ENCODE data around the gene FOXL3. TPM values are rescaled to one million over a fixed set of nuclear protein-coding genes. Genes with fewer than 3 reads are reported as not detected.
A peak's percentile ranks its signal among the peaks of the same experiment; 100 is the strongest.

The FOXL3 gene
- total RNA-seq, 1 experiment from 2014 or later: not detected

DNA sequence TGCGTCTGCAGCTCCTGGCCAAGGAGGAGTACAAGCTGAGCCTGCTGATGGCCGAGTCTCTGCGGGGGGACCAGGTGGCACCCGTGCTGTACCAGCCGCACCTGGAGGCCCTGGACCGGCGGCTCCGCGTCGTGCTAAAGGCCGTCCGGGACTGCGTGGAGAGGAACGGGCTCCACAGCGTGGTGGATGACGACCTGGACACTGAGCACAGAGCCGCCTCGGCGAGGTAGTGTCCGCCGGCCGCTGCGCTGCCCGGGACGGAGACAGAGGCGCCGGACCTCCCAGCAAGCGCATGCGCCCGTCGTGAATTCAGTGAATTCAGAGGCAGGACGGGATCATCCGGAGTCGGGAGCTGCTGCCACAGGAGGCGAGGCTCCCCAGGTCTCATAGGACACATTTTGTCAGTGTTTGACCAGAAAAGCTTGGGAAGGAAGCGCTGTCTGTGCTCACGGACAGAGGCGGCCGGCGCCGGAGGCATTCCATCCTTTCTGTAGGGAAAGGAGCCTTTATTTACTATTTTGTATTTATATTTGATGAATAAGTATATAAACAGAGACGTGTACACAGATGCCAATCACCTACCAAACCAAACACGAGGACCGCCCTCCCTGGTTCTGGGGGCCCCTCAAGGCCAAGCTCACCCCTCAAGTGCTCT lies 30.1 kb upstream of the FOXL3 start:
- Histone ChIP-seq H4K20me1 (ENCODE audit: insufficient read depth) (no peaks in the 10 kb centered on the region), H3K27me3 (ENCODE audit: insufficient read depth, low read depth) (no peaks in the 10 kb centered on the region), H3K4me2 (no peak overlapping the region), H3K27ac (no peak overlapping the region), H3K36me3 (ENCODE audit: low read depth) (no peaks in the 10 kb centered on the region), H3K79me2 (ENCODE audit: low read depth) (no peaks in the 10 kb centered on the region), H3K9me2 (ENCODE audit: insufficient read depth) (no peaks in the 10 kb centered on the region), H3K4me3 (no peak overlapping the region), H2AFZ (no peak overlapping the region), H3F3A (ENCODE audit: insufficient read depth, low read depth) (peaks cover 20% of the 10 kb centered on the region), H3K9me3 (ENCODE audit: insufficient read depth, low read depth) (peaks cover 15% of the 10 kb centered on the region), H3K4me1 (replicated peaks; ENCODE audit: insufficient read depth) (0 out of 2 replicates have a peak, but pooled peaks cover 5% of the 10 kb centered on the region)
- TSS peak; percentile 15 for BruUV-seq (replicated peaks)
- no peak for TF ChIP-seq EZH2 (IDR thresholded peaks at IDR 0.05; ENCODE audit: low read depth)
- TF ChIP-seq, protein P1, sequence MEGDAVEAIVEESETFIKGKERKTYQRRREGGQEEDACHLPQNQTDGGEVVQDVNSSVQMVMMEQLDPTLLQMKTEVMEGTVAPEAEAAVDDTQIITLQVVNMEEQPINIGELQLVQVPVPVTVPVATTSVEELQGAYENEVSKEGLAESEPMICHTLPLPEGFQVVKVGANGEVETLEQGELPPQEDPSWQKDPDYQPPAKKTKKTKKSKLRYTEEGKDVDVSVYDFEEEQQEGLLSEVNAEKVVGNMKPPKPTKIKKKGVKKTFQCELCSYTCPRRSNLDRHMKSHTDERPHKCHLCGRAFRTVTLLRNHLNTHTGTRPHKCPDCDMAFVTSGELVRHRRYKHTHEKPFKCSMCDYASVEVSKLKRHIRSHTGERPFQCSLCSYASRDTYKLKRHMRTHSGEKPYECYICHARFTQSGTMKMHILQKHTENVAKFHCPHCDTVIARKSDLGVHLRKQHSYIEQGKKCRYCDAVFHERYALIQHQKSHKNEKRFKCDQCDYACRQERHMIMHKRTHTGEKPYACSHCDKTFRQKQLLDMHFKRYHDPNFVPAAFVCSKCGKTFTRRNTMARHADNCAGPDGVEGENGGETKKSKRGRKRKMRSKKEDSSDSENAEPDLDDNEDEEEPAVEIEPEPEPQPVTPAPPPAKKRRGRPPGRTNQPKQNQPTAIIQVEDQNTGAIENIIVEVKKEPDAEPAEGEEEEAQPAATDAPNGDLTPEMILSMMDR (conservative IDR thresholded peaks at IDR 0.05): no peak
- intact Hi-C loops (cut with micrococcal nuclease; ENCODE audit: unreplicated experiment): no loop called here
- ChIA-PET CTCF (no interaction called here), POLR2A (ENCODE audit: unreplicated experiment) (no interaction called here)
- DNase-seq: no peak

- intact Hi-C loops (cut with micrococcal nuclease; ENCODE audit: unreplicated experiment): no loop called here
- DNase-seq: no peak
- H4K20me1 ChIP-seq (ENCODE audit: insufficient read depth): no peaks in the 10 kb centered on the region
- H2AFZ ChIP-seq: no peak overlapping the region
- CTCF ChIA-PET: no interaction called here
- H3K4me3 ChIP-seq: no peak overlapping the region
- no peak for TF ChIP-seq EZH2 (IDR thresholded peaks at IDR 0.05; ENCODE audit: low read depth)
- TF ChIP-seq, protein P1 (conservative IDR thresholded peaks at IDR 0.05): no peak
- no peaks in the 10 kb centered on the region for H3K36me3 ChIP-seq (ENCODE audit: low read depth)
- peaks cover 20% of the 10 kb centered on the region for H3F3A ChIP-seq (ENCODE audit: insufficient read depth, low read depth)
- H3K79me2 ChIP-seq (ENCODE audit: low read depth): no peaks in the 10 kb centered on the region
- peaks cover 15% of the 10 kb centered on the region for H3K9me3 ChIP-seq (ENCODE audit: insufficient read depth, low read depth)
- no peaks in the 10 kb centered on the region for H3K27me3 ChIP-seq (ENCODE audit: insufficient read depth, low read depth)
- H3K27ac ChIP-seq: no peak overlapping the region
- H3K4me1 ChIP-seq (replicated peaks; ENCODE audit: insufficient read depth): 0 out of 2 replicates have a peak, but pooled peaks cover 7% of the 10 kb centered on the region
- no peaks in the 10 kb centered on the region for H3K9me2 ChIP-seq (ENCODE audit: insufficient read depth)
- POLR2A ChIA-PET (ENCODE audit: unreplicated experiment): interaction anchor here (0.6 kb wide), 1 partner anchor 28 kb away, joined by 3 read pairs; no protein-coding TSS in a partner anchor
- no TSS peak for BruUV-seq (replicated peaks)
- no peak overlapping the region for H3K4me2 ChIP-seq
Observed at GRCh38 chr7:260441-261281, 29.3 kb upstream of the FOXL3 start.

DNA sequence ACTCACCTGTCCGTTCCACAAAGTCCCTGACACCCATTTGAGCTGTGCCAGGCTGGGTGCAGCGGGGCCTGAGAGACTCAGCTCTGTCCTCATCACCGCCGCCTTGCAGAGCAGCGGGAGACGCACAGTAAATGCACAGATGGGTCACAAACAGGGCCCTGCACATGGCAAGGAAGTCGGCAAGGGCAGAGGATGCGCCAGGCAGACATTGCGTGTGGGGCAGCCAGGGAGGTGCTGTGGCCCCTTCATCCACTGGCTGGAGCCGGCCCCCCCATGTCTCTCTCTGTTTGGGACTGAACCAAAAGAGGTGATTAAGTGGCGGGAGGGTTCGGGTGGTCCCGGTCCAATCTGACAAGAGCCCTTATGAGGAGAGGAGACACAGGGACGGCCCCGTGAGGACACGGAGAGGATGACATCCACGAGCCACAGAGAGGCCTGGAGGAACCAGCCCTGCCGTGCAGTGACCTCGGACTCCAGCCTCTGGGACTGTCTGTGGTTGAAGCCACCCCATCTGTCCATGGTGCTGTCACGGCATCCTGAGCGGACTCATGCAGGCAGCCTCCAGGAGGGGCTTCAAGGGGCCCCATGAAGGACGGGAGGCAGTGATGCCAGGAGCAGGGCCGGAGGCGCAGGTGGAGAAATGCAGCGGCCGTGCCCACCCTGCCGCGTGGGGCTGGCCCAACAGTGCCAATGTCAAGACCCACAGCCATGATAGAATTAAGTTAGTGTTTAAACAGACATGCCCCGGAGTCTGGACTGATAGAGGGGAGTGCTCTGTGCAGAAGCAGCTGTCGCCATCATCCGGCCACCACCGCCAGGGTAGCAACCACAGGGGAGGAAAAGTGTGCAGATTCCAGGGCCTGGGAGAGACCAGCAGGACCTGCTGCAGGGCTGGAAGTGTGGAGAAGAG lies 28.4 kb upstream of the FOXL3 start:
- ChIA-PET CTCF (no interaction called here), POLR2A (ENCODE audit: unreplicated experiment) (interaction anchor here (0.6 kb wide), 1 partner anchor 29 kb away, joined by 3 read pairs; no protein-coding TSS in a partner anchor)
- DNase-seq: no peak
- H4K20me1 ChIP-seq (ENCODE audit: insufficient read depth): no peaks in the 10 kb centered on the region
- no peak overlapping the region for H3K27ac ChIP-seq
- no peaks in the 10 kb centered on the region for H3K79me2 ChIP-seq (ENCODE audit: low read depth)
- H3K9me2 ChIP-seq (ENCODE audit: insufficient read depth): no peaks in the 10 kb centered on the region
- H3K36me3 ChIP-seq (ENCODE audit: low read depth): no peaks in the 10 kb centered on the region
- no peaks in the 10 kb centered on the region for H3K27me3 ChIP-seq (ENCODE audit: insufficient read depth, low read depth)
- H3K4me1 ChIP-seq (replicated peaks; ENCODE audit: insufficient read depth): 0 out of 2 replicates have a peak, but pooled peaks cover 7% of the 10 kb centered on the region
- H2AFZ ChIP-seq: no peak overlapping the region
- BruUV-seq (replicated peaks): no TSS peak
- no peak overlapping the region for H3K4me2 ChIP-seq
- TF ChIP-seq EZH2 (IDR thresholded peaks at IDR 0.05; ENCODE audit: low read depth): no peak
- TF ChIP-seq, protein P1 (conservative IDR thresholded peaks at IDR 0.05): no peak
- intact Hi-C loops (cut with micrococcal nuclease; ENCODE audit: unreplicated experiment): no loop called here
- H3K9me3 ChIP-seq (ENCODE audit: insufficient read depth, low read depth): peaks cover 15% of the 10 kb centered on the region
- peaks cover 20% of the 10 kb centered on the region for H3F3A ChIP-seq (ENCODE audit: insufficient read depth, low read depth)
- H3K4me3 ChIP-seq: no peak overlapping the region

All from PC-9 (cell line).